Measurements from ENCODE around the gene OR2B2.
A peak's percentile ranks its signal among the peaks of the same experiment; 100 is the strongest.

OR2B2 gene

GRCh38 chr6:27866357-27867050 lies 45.7 kb downstream of the OR2B2 start:
- DNase-seq, result peak; percentile 69

DNA sequence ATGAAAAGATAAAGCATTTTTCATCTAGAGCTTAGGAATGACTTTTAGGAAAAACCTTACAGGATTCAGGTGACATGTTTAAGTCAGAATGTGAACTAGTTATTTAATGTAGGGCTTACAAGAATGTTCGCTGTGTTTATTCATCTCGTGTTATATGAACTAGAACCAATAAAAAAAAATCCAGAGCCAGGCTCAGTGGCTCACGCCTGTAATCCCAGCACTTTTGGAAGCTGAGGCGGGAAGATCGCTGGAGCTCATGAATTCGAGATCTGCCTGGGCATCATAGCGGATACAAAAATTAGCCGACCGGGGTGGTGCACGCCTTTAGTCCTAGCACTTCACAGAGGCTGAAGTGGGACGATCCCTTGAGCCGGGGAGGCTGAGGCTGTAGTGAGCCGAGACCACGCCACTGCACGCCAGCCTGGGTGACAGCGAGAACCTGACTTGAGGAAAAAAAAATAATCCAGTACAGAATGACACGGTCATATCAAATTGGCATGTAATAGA lies 46.3 kb downstream of the OR2B2 start:
- peak; percentile 72 for DNase-seq

- peak; percentile 81 for DNase-seq
Measured at GRCh38 chr6:27864906-27865849, 47.0 kb downstream of the OR2B2 start.

DNA sequence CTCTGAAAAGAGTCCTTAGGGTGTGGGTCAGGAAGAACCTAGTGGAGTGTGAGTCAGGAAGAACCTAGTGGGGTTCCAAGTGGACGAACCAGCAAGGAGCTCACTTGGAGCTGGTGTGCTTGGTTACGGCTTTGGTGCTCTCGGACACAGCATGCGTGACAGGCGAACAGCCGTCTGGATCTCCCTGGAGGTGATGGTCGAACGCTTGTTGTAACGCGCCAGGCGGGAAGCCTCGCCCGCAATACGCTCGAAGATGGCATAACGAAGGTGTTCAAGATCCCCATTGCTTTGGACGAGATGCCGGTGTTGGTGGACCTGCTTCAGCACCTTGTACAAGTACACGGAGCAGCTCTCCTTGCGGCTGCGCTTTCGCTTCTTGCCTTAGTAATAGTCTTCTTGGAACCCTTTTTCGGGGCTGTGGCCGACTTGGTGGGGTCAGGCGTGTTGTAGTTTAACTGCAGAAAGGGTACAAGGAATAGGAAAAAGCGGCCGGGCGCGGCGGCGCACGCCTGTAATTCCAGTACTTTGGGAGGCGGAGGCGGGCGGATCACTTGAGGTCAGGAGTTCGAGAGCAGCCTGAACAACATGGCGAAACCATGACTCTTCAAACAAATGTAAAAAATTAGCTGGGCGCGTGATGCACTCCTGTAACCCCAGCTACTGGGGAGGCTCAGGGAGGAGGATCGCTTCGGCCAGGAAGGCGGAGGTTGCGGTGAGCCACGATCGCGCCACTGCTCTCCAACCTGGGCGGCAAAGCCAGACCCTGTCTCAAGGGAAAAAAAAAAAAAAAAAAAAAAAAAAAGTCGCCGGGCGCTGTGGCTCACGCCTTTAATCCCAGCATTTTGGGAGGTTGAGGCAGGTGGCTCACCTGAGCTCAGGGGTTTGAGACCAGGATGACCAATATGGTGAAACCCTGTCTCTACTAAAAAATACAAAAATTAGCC lies 48.0 kb downstream of the OR2B2 start:
- peak; percentile 49 for DNase-seq

- no peak for DNase-seq
Measured at GRCh38 chr6:27862396-27863066, 49.7 kb downstream of the OR2B2 start.

GRCh38 chr6:27861861-27862260 lies 50.3 kb downstream of the OR2B2 start:
- no peak for DNase-seq

GRCh38 chr6:27861276-27861840 lies 50.8 kb downstream of the OR2B2 start:
- DNase-seq, result no peak

Measured in stimulated activated CD4-positive, alpha-beta T cell treated with anti-CD3 and anti-CD28 coated beads, Interleukin-15, amount 100 ng/mL, for 24 hours (primary cell).